Central memory CD4-positive, alpha-beta T cell (primary cell): ENCODE results near the gene CADPS.

Source experiments
- DNase-seq: peaks from one replicate; pipeline ENCODE4 v3.0.0; 2022

The CADPS gene

DNA sequence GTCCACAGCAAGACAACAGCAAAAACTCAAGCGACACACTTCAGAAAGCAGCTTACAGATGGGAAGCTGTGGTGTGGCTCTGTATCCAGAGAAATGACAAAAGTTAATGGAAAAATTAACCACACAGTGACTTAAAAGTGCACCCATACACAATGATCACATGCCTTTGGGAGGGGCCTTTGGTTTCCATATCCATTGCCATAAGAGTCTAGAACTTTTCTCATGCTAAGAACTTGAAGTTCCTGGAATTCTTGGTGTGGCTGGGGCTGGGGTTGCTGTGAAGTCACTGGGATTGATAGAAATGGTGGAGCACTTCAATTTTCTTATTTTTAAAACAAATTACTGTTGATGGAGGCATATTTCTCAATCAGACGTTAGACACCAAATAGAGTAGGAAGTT lies 393.3 kb downstream of the CADPS start:
- DNase-seq, result no peak

DNA sequence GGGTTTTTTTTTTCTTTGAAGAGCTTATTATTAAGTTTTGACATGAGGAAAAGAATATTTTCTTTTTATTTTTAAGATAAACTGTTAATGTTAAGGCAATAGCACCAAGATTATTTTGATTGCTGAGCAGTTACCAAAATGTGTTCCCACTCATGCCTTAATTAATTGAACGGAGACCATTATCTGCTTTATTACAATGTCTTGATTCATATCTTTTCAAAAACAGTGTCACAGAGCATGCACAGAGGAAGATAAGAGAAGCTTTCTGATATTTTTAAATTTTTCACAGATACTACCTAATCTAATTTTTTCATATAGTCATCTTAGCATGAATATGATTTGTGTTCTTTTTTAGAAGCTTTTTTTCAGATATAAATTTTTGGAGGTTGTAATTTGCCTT lies 395.2 kb downstream of the CADPS start:
- no peak for DNase-seq

DNA sequence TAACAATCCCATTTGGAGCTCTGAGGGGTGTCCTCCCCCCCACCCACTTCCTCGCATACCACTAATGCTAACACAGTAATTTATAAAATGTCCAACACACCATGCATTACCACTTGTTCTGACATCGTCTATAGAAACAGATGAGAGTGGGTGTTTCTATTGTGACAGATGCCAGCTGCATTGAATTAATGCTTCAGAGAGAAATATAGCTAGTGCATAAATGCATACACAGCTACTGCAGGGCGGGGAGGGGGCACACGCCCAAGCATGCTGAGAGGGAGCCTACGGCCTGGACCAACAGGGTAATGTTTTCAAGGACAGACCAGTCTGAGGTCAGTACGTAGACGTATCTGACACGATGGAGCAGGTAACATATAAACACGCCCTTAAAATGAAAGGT lies 395.9 kb downstream of the CADPS start:
- DNase-seq, result no peak

DNA sequence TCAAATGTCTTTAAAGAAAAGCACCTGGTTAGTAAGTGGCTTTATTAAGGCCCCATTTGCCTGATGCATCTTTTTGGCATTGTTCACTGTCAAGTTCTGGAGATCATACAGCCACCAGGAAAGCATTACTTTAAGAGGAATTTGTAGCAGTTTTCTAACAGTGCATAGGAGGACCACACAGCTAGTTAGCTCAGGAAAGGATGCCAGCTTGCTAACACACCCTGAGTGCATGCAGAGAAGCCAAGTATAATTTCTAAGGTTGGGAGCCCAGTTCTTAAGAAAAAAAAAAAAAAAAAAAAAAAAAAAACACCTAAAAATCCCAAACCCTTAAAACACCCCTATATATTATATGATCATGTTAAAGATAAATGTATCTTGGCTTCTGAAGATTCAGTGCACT lies 399.9 kb downstream of the CADPS start:
- no peak for DNase-seq

DNA sequence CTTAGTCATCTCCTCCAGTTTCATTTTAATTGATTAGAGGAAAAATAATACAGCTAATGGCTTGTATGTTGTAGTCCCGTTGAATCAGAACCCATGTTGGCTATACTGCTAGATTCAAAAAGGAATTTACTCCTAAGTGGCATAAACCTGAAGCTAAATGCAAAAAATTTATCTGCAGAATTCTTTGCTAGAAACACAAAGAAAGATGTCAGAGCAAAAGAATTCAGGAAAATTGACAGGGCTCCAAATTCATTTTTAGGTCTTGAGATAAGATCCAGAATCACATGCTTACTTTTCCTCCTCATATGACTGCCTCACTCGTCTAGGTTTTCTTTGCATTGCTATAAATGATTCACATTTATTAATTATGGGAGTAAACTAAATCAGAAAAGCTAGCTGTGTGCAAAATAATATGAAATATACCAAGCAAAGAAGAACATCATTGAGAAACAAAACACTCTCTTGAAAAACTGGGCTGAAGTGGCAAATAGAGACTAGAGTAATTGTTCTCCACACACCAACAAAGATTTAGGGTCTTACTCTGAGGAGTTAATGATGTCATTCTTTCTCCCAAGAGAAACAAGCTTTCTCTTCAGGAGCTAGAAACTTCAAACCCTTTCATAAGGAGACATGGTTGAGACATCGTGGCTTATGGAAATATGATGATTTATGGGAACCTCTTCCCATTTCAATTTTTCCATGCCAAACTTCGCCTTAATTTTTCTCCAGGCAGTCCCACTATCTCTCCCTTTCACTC lies 407.1 kb downstream of the CADPS start:
- no peak for DNase-seq

DNA sequence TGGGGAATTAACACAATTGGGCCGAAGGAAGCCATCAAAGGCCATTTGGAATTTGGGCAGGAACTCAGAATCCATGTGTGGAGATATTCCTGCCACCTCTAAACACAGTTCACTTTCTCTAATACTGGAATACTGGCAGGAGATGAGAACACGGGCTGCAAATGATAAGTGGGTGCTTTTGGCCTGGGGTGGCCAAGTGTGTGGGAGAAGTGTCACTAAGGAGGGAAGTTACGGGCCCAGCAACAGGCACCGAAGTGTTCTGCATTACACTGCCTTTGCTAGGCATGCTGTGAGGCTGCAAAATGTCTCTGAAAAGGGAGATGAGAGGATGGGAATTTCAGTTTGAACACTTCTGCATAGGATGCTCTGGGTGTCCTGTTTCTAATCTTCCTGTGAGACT lies 412.4 kb downstream of the CADPS start:
- DNase-seq, result no peak

DNA sequence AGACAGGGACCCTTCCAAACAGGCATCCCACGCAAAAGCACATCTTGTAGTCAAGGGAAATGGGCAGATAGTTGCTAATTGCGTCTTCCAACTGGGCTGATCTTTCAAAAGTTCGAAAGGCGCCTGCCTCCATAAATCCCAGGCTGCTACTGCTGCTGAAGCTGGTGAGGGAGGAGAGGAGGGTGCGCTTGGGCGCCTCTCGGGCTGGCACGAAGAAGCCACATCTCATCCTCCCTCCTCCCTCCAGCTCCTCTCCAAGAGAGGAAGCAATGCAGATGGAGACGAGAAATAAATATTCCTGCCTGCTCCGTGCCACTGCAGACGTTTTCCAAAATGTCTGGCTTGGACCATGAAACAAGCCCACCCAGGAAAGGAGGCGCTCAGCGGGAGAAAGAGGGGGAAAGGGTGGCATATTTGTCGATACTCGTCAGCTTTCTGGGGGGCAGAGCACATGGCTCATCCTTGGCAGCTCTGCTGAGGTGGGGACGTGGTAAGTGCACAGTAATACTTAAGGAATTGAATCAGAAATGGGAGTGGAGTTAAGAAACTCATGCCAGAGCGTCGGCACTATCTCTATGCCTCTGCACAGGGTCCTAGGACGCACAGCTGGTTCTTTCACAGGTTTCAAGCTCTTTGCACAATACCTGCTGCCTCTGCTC lies 413.0 kb downstream of the CADPS start:
- no peak for DNase-seq

DNA sequence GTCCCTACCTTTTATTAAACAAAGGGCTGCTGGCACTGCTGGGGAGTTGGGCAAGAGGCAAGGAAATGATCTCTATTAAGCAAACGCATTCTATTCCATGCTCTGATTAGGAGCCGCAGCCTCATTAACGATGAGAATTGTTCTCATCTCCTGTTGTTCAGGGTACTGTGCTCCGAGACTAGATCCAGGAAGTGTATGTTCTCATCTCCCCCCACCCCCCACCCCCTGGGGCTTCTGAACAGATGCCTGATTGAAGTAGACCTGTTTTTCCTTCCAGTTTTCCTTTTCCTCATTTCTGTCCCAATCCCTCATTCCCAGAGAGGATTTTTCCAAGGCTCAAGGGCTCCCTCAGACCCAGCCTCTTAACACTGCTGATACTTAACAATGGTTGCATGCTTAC lies 420.3 kb downstream of the CADPS start:
- no peak for DNase-seq

DNA sequence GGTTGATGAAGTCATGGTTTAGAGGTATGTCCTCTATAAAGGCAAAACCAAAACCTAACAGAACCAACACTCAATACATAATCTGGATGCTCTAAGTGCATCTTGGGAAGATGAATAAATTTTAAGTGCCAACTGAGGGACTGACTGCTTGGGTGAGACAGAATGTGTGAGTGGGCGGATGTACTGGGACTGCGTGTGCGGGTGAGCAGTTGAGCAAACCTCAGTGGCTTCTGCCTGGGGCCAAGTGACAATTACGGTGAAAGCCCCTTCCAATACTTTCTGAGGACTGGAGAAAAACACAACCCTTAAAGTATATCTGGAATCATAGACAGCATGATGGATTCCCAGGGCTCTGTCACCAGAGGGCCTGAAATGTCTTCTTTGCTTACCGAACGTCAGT lies 421.8 kb downstream of the CADPS start:
- DNase-seq, result no peak

DNA sequence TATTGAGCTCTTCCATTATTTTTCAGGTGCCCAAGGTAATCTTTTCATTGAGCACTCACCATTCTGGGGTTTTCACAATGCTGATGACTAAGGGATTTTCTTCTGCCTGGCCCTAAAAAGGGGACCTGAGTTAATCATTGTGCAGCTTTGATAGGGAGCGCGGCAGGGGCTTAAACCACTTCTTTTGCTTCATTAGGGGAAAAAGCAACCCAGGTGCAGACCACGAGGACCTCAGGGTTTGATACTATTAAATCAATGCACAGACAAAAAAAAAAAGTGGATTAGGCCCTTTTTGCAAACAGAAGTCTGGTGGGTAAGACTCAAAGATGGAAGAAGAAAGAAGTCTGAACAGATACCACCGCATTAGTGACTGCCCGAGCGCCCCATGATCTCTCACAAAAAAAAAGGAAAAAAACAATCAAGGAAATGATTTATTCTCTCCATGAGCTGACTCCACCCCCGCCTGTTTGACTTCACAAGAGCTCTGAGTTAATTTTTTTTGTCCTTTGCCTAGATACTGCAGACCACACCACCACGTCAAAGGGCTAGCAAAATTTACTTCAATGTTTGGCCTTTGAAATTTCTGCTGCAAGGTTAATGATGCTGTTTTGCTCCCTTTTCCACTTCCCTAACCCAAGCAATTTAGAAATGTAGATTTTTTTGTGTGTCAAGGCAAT lies 423.9 kb downstream of the CADPS start:
- DNase-seq, result no peak

DNA sequence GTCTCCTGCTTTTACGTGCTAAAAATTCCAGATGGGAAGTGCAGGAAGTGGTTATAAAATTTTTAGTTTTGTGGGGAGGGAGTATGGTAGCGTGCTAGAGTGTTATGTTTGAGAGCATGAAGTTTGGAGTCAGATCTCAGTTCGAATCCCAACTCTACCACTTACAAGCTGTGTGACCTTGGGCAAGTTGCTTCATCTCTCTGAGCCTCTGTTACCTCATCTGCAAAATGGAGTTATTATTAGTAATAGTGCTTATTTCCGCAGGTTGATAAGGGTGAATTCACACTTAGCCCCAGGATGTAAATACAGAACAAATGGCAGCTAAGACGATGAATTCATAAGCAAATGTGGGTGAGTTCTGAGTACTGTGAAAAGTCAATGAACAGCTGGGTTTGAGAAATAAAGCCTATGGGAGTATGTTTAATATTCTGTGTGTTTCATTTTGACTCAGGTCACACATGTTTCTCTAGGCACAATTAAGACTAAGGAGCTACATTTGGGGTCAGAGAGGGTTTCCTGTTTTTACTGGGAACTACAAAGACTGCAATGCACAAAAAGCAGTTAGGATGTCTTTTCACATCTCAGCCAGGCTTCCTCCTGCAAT lies 428.8 kb downstream of the CADPS start:
- no peak for DNase-seq

DNA sequence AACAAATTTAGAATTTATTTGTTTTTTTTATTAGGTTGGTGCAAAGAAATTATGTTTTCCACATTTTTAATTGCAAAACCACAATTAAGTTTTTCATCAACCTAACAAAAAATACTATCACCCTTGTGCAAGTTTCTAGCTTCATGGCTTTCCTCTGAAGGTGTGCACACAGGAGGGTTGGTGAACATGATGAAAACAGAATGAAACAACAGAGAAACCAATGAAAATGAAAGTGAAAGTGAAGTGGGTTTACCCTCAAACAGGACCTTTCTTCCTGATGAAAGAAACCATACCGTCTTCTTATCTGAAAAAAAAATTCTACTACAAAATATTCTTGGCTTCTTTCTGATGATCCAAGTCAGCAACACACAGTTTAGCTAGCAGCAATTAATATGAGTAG lies 429.9 kb downstream of the CADPS start:
- DNase-seq, result no peak

DNA sequence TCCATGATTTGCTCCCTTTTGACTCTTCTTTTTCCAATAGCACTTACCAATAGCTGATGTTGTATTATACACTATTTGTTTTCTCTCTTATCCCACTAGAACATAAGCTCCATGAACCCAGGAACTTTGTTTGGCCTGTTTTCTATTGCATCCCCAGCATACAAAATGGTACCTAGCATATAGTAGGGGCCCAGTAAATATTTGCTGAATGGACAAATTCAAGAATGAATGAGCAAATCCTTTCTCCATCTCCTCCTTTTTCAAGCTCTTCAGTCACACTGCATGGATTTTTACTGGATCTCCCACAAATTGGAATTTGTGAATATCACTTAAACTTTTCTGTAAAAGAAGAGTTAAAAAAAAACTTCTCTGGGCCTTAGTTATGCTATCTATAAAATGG lies 435.2 kb downstream of the CADPS start:
- DNase-seq, result no peak

DNA sequence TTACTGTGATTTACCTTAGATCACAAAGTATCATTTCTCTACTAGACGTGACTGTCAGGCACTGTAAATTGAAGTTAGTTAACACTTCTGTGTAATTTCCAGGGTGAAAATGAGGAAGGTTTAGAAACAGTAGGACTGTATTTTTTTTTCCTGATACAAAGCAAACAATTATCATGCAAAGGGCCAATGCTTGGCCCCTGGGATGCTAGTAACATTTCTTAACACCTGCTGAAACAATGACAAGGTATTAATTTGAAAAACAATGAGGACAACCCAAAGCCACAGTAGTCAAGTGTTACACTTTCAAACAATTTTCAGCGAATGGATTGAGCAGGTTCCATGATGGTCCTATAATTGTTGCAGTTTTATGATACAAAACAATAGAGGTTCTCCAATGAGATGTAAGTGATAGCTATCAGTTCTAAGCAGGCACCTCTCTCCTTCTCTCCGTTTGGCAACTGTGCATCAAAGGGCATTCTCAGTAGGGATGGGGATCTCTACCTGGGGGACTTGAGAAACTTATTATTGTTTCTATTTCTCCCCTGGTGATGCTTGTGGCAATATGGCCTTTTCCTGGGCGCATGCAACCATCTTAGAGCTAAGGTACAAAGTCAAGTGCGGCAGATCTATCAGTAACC lies 435.9 kb downstream of the CADPS start:
- no peak for DNase-seq

DNA sequence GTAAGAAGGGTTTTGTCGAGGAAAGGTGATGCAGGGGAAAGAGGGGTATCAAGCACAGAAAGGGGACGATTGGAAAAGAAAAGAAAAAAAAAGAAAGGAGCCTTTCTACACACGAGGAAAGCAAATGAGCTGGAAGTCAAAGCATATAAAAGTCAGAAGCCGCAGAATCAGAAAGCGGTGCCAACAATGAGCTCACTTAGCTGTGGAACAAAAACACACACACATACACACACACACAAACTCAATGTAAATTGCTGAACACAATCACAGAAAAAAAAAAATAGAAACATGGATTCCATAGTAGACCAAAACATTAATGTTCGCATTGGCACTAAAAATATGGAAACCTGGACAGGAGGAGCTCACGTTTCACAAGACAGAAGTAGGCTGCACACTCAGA lies 438.4 kb downstream of the CADPS start:
- no peak for DNase-seq

DNA sequence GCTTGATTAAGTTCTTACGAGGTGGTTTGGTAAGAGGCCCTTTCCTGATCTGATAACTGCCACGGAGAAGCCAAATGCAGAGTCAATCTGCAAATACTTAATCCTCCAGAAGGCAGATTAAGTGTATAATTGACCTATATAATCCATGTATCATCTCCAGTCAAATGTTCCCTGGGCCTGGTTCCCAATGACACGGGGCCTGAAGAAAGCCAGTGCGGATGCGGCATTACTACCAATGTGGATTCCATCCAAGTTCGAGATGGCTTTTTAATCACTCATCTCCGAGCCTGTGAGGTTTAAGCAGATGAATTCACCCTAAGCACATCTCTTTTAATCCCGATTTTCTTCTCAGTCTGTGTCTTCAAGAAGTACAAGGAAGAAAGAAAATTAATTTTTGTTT lies 441.8 kb downstream of the CADPS start:
- no peak for DNase-seq

DNA sequence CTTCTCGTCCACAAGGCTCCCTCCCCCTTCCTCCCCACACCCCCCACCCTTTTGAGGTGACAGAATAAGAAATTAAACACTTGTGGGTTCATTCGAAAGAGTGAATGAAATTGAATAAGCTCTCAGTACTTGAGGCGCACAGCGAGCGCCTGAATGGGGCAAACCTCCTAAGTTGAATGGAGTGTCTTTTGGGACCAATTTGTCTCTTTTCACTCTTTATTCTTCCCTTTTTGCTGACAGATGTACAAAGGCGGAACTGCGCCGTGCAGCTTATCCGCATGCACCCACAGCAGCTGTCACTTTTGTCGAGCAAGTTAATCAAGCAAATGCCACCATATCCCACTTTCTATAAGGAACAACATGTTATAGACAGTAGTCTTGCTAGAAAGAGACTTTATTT lies 454.0 kb downstream of the CADPS start:
- DNase-seq, result no peak

DNA sequence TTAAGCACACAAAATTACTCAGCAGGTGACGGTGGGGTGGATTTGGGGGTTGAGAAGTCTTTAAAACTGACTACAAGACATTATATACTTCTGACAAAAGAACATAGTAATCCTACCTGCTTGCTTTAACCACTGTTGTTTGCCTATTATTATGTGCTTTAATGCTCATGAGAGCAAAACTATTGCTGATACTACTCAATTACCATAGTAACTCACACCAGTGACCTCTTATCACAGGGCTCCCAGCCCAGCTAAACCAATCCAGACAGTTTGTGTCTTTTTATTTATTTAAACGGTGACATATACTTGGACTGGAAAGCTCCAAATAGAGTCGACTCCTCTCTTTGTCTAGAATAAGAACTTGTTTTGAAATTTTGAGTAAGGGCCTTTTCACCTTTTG lies 459.1 kb downstream of the CADPS start:
- DNase-seq, result no peak

DNA sequence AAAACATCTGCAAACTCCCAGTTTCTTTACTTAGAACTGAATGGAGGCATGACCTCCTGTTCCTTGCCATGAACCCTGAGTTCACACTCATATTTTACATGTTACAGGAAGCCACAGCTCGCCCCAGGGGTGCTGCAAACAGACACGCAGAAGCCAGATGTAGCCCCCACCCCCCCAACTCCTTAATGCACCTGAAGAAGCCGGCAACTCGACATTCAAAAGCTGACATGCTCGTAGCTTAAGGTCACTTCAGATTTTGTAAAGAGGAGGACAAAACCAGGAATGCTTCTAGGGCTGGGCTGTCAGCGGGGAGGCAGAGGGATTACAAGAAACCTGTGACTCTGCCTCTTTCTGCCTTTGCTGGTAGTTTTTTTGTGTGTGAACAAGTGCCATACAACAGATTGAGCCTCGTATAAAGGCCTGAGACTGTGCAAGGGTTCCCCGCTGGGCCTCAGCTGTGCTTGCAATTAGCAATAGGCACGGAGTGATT lies 459.9 kb downstream of the CADPS start:
- no peak for DNase-seq

DNA sequence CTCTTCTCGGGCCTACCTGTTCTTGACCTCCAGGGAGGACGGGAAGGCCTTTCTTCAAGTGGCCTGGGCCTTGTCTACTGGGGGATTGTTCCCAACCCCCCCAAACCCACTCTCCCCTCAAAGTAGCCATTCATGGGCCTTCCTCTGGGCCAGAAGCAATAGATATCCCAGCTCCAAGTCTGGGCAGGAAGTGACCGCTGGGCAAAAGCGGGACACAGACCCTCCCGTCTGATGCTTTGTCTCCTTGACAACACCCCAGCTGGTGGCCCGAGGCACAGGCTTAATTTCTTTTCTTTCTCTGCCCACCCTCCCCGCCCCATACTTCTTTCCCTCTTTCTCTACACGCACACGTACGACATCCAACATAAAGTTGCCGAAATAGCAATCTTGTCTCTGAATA lies 460.4 kb downstream of the CADPS start:
- no peak for DNase-seq

DNA sequence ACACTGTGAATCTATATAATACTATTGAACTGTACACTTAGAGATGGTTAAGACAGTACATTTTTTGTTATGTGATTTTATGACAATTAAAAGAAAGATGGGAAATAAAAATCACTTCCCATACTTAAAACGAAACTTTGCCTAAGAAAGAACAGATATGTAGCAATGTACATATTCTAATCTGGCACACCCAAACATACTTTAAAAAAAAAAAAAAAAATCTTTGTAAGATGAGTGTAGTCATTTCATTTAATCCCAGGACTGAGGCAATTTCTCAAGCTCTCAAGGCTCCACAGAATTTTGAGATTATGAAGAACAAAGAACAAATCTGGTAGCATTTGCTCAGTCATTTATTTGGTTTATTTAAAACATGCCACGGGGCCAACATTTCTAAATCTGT lies 461.5 kb downstream of the CADPS start:
- DNase-seq, result no peak

DNA sequence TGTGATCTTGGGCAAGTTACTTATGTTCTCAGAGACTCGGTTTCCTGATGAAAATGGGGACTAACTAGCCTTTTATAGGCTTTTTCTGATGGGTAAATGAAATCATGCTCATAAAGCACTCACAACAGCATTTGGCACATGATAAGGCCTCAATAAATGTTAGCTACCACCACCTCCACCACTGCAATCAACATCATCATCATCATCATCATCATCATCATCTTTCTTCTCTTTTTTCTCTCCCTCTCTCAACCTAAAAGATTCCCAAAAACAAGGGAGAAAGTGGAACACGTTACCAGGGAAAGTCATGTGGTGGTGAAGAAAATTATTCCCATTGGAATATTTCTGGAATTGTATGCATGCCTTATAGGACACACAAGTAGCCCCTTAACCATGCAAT lies 468.3 kb downstream of the CADPS start:
- no peak for DNase-seq

DNA sequence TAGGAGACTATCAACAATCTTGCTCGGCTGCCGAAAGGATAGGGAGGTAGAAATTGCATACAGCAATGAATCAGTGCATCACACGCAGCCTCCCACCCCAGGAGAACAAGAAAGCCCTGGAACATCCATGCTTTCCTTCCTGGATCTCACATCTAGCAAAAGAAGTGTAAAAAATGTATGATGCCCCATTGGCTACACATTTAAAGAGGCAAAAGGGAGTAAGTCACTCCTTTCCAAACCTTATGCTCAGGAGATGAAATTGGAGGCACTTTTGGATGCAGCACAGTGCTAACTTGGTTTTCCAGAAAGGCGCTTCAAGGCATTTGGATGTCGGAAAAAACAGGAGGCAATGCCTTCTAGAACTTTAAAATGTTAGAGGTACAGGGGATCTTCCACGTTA lies 469.6 kb downstream of the CADPS start:
- DNase-seq, result no peak
